Fibroblast of lung (primary cell): ENCODE results near the gene KIAA1671. TPM values are rescaled to one million over a fixed set of nuclear protein-coding genes. Genes with fewer than 3 reads are reported as not detected.

Experiments used
- DNase-seq, 2 donors: peaks; one replicate each; pipeline versions ENCODE4 v3.0.0 to v3.0.0-alpha.2; 2010; ENCODE audit warnings: low read depth in 2 of 2
- H2AFZ ChIP-seq: 2 replicates; pipeline ENCODE4 v1.5.1; 2012; ENCODE audit warnings: low read length, control low read depth, inconsistent platforms
- H3K27ac ChIP-seq: 2 replicates; pipeline ENCODE4 v1.5.1; 2011; ENCODE audit warnings: low read length, control low read depth; ENCODE audit not compliant: insufficient read depth
- H3K27me3 ChIP-seq: 2 replicates; pipeline ENCODE4 v1.5.1; 2011; ENCODE audit warnings: mild to moderate bottlenecking, low read length; ENCODE audit not compliant: control insufficient read depth, insufficient read depth
- H3K36me3 ChIP-seq: 2 replicates; pipeline ENCODE4 v1.5.1; 2011; ENCODE audit warnings: low read length; ENCODE audit not compliant: control insufficient read depth, insufficient read depth
- H3K4me1 ChIP-seq: 2 replicates; pipeline ENCODE4 v1.5.1; 2011; ENCODE audit warnings: low read length; ENCODE audit not compliant: control insufficient read depth, insufficient read depth; ENCODE audit errors: extremely low read depth
- H3K4me2 ChIP-seq: 2 replicates; pipeline ENCODE4 v1.5.1; 2011; ENCODE audit warnings: low read length, control low read depth; ENCODE audit not compliant: insufficient read depth; ENCODE audit errors: extremely low read depth
- H3K4me3 ChIP-seq, 4 experiments: fragments of 200-600 bp in 1 of 4; sonication (generic) in 1 of 4; replicated peaks in 1 of 4; 2 replicates each; pipeline ENCODE4 v1.5.1; 2011 to 2016; ENCODE audit warnings: low read length in 4 of 4, low read depth in 3 of 4, mild to moderate bottlenecking in 3 of 4, control low read depth in 2 of 4, inconsistent platforms in 1 of 4, mixed read lengths in 1 of 4; ENCODE audit not compliant: insufficient read depth in 1 of 4; ENCODE audit errors: control extremely low read depth in 1 of 4
- H3K79me2 ChIP-seq: 2 replicates; pipeline ENCODE4 v1.5.1; 2012; ENCODE audit warnings: mild to moderate bottlenecking, low read length, inconsistent platforms; ENCODE audit not compliant: control insufficient read depth, insufficient read depth
- H3K9ac ChIP-seq: 2 replicates; pipeline ENCODE4 v1.5.1; 2011; ENCODE audit warnings: mild to moderate bottlenecking, low read length, control low read depth; ENCODE audit not compliant: insufficient read depth
- H3K9me3 ChIP-seq: 2 replicates; pipeline ENCODE4 v1.5.1; 2012; ENCODE audit warnings: low read depth, low read length; ENCODE audit not compliant: control insufficient read depth, insufficient read depth
- H4K20me1 ChIP-seq: 2 replicates; pipeline ENCODE4 v1.5.1; 2011; ENCODE audit warnings: low read length; ENCODE audit not compliant: control insufficient read depth, insufficient read depth; ENCODE audit errors: extremely low read depth
- EZH2 ChIP-seq: IDR thresholded peaks from 2 replicates; pipeline ENCODE4 v1.5.1; 2012; ENCODE audit warnings: low read length, control low read depth, mild to moderate bottlenecking; ENCODE audit errors: missing control alignments
- polyA plus RNA-seq, 2 donors: library from polyadenylated mRNA; depleted of rRNA in 1 of 2; stranded (reverse) in 1 of 2; unstranded in 1 of 2; fragments of >200 nt; gene quantifications; 2 replicates each; pipeline ENCODE4 v1.2.1, GENCODE V29; 2011 to 2012; ENCODE audit warnings: missing spikeins in 1 of 2
- total RNA-seq: library from RNA; depleted of rRNA; stranded (reverse); fragments of >200 nt; gene quantifications from 2 replicates; pipeline ENCODE4 v1.2.1, GENCODE V29; 2014
- TF ChIP-seq, protein P1 (sequence below), 2 donors: IDR thresholded peaks in 1 of 2; conservative IDR thresholded peaks in 1 of 2; 1 replicate in 1 of 2; 2 replicates in 1 of 2; pipeline ENCODE4 v1.5.1; 2011 to 2012; ENCODE audit warnings: low read length in 2 of 2, control low read depth in 1 of 2, inconsistent platforms in 1 of 2, low read depth in 1 of 2, mild to moderate bottlenecking in 1 of 2

KIAA1671 gene
- total and polyA plus RNA-seq, 2 donors (not counting 1 experiment from before 2014, with no cell fraction given), result 0.34 to 1.3 TPM

DNA sequence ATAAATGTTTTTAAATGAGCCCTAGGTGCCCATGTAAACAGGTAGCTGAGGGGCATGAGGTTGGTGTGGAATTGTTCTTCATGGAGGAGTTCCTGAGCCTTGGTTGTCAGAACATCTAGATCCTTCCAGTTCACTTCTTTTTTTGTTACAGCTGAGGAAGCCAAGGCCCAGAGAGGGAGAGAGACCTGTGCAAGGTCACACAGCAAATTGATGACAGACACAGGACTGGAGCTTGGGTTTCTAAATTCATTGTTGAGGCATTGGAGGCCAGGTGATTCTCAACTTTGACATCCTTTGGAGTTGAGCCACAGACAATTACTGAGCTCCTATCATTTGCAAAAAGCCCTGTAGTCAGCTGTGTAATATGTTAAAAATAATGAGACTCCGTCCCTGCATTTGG, 174.0 kb downstream of the KIAA1671 start:
- no peak for DNase-seq
- H4K20me1 ChIP-seq, result no peaks in the 10 kb centered on the region
- H3K27me3 ChIP-seq, result no peaks in the 10 kb centered on the region
- H3K79me2 ChIP-seq, result no peaks in the 10 kb centered on the region
- no peaks in the 10 kb centered on the region for H3K36me3 ChIP-seq
- no peak for TF ChIP-seq EZH2
- TF ChIP-seq, protein P1, sequence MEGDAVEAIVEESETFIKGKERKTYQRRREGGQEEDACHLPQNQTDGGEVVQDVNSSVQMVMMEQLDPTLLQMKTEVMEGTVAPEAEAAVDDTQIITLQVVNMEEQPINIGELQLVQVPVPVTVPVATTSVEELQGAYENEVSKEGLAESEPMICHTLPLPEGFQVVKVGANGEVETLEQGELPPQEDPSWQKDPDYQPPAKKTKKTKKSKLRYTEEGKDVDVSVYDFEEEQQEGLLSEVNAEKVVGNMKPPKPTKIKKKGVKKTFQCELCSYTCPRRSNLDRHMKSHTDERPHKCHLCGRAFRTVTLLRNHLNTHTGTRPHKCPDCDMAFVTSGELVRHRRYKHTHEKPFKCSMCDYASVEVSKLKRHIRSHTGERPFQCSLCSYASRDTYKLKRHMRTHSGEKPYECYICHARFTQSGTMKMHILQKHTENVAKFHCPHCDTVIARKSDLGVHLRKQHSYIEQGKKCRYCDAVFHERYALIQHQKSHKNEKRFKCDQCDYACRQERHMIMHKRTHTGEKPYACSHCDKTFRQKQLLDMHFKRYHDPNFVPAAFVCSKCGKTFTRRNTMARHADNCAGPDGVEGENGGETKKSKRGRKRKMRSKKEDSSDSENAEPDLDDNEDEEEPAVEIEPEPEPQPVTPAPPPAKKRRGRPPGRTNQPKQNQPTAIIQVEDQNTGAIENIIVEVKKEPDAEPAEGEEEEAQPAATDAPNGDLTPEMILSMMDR (conservative IDR thresholded peaks at IDR 0.05 in 1 of 2, IDR thresholded peaks at IDR 0.05 in 1 of 2; ENCODE audit: low read depth in 1 of 2, low read length in 2 of 2), result no peak
- H3K4me3 ChIP-seq, result no peak overlapping the region
- H3K4me2 ChIP-seq, result no peak overlapping the region
- H2AFZ ChIP-seq, result no peak overlapping the region
- no peak overlapping the region for H3K27ac ChIP-seq
- H3K9ac ChIP-seq, result no peak overlapping the region
- H3K9me3 ChIP-seq, result no peaks in the 10 kb centered on the region
- no peaks in the 10 kb centered on the region for H3K4me1 ChIP-seq

DNA sequence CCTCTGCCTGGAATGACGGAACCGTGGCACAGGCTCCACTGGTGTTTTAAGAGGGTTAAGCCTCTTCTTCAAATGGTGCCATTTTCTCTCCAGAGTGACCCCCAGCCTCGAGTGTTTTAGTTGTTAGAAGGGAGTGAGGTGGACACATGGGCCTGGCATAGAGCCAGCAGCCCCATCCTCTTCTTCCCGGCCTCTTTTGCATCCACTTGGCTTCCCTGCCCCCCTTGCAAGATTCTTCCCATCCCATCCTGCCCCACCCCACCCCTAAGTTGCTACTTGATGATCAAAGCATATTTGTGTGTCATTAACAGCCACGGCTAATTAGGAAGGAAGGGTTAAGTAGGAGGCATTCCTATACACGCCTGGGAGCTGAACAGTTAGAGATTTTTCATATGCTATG, 174.8 kb downstream of the KIAA1671 start:
- no peaks in the 10 kb centered on the region for H3K27me3 ChIP-seq
- TF ChIP-seq EZH2, result no peak
- TF ChIP-seq, protein P1 (conservative IDR thresholded peaks at IDR 0.05 in 1 of 2, IDR thresholded peaks at IDR 0.05 in 1 of 2; ENCODE audit: low read depth in 1 of 2, low read length in 2 of 2), result no peak
- H2AFZ ChIP-seq, result no peak overlapping the region
- no peaks in the 10 kb centered on the region for H3K79me2 ChIP-seq
- H3K27ac ChIP-seq, result no peak overlapping the region
- no peak overlapping the region for H3K4me2 ChIP-seq
- H3K9ac ChIP-seq, result no peak overlapping the region
- no peaks in the 10 kb centered on the region for H3K9me3 ChIP-seq
- no peak for DNase-seq
- no peaks in the 10 kb centered on the region for H3K4me1 ChIP-seq
- no peaks in the 10 kb centered on the region for H3K36me3 ChIP-seq
- H4K20me1 ChIP-seq, result no peaks in the 10 kb centered on the region
- H3K4me3 ChIP-seq, result no peak overlapping the region

DNA sequence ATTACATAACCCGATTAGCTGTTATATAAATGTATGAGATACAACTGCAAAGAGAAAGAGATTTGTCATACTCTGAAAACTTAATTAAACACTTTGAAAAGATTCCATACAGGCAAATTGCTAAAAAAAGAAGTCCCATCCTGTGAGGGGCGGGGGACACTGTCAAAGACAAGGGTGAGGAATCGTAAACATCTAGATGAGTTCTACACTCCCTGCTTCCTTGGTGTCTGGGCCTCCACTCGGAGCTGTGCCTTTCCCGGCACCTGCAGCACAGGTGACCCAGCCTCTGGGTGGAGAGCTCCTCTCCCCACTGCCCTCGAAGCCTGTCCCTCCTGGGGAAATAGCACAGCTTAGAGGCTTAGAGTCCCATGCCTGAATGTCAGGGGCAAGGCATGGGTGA, 177.9 kb downstream of the KIAA1671 start:
- no peak overlapping the region for H3K4me2 ChIP-seq
- no peaks in the 10 kb centered on the region for H3K27me3 ChIP-seq
- DNase-seq, result no peak
- TF ChIP-seq EZH2, result no peak
- TF ChIP-seq, protein P1 (conservative IDR thresholded peaks at IDR 0.05 in 1 of 2, IDR thresholded peaks at IDR 0.05 in 1 of 2; ENCODE audit: low read depth in 1 of 2, low read length in 2 of 2), result no peak
- H3K9me3 ChIP-seq, result no peaks in the 10 kb centered on the region
- no peaks in the 10 kb centered on the region for H3K4me1 ChIP-seq
- H3K9ac ChIP-seq, result no peak overlapping the region
- H3K79me2 ChIP-seq, result no peaks in the 10 kb centered on the region
- no peak overlapping the region for H2AFZ ChIP-seq
- H3K36me3 ChIP-seq, result no peaks in the 10 kb centered on the region
- H4K20me1 ChIP-seq, result no peaks in the 10 kb centered on the region
- no peak overlapping the region for H3K4me3 ChIP-seq
- no peak overlapping the region for H3K27ac ChIP-seq
